ENCODE measurements around the gene BCLAF1.

DNA sequence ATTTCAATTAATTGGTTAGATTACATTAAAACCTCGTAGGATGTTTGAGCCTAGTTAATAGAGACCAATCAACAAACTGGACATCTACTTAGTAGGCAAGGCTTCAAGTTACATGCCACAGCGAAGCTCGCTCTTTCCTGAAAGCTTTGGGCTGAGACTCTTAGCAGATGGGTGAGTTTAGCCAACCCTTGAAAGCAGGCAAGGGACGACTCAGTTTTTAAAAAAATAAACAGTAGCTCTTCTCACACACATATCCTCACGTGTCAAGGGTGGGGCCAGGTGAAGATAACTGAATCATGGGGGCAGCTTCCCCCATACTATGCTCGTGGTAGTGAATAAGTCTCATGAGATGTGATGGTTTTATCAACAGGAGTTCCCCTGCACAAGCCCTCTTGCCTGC, 40.3 kb downstream of the BCLAF1 start:
- TF ChIP-seq CTCF (IDR thresholded peaks at IDR 0.05) (no peak), POLR2A (IDR thresholded peaks at IDR 0.05) (no peak)

Measured in heart left ventricle (tissue), 13 donors.